ENCODE results near the gene UNC5C.

The UNC5C gene

DNA sequence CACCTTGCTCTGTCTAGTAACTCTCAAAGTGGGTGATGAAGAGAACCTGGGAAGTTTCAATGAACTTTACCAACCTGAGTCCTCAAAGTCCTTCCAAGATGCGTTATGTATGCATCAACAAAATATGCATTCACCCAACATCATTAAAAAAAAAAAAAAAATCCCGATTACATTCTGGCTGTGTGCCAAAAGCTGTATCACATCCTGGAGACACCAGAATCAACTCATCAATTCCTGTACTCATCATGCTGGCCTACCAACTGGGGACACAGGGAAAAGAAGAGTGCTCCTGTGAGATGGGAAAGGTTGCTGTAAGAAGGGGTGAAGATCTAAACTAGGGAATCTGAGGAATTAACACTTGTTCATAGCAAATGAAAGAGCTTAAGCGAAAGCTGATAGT lies 16.5 kb downstream of the UNC5C start:
- Histone ChIP-seq H3K4me3 (ENCODE audit: low read depth, low read length) (no peak overlapping the region), H3K9me3 (no peaks in the 10 kb centered on the region), H3K4me1 (peaks cover 34% of the 10 kb centered on the region), H3K27me3 (no peaks in the 10 kb centered on the region), H3K36me3 (peaks cover 3% of the 10 kb centered on the region; the same call in 1 of the 2 replicates)
- TF ChIP-seq, protein P1, sequence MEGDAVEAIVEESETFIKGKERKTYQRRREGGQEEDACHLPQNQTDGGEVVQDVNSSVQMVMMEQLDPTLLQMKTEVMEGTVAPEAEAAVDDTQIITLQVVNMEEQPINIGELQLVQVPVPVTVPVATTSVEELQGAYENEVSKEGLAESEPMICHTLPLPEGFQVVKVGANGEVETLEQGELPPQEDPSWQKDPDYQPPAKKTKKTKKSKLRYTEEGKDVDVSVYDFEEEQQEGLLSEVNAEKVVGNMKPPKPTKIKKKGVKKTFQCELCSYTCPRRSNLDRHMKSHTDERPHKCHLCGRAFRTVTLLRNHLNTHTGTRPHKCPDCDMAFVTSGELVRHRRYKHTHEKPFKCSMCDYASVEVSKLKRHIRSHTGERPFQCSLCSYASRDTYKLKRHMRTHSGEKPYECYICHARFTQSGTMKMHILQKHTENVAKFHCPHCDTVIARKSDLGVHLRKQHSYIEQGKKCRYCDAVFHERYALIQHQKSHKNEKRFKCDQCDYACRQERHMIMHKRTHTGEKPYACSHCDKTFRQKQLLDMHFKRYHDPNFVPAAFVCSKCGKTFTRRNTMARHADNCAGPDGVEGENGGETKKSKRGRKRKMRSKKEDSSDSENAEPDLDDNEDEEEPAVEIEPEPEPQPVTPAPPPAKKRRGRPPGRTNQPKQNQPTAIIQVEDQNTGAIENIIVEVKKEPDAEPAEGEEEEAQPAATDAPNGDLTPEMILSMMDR (IDR thresholded peaks at IDR 0.05; ENCODE audit: low read depth, low read length): no peak
- no peak for DNase-seq

- no peaks in the 10 kb centered on the region for H3K27me3 ChIP-seq
- H3K36me3 ChIP-seq: peaks cover 3% of the 10 kb centered on the region; the same call in 1 of the 2 replicates
- H3K9me3 ChIP-seq: no peaks in the 10 kb centered on the region
- H3K4me3 ChIP-seq (ENCODE audit: low read depth, low read length): no peak overlapping the region
- peaks cover 40% of the 10 kb centered on the region for H3K4me1 ChIP-seq
- TF ChIP-seq, protein P1 (IDR thresholded peaks at IDR 0.05; ENCODE audit: low read depth, low read length): no peak
- peak; percentile 50 for DNase-seq
Observed at GRCh38 chr4:95531141-95531540, 17.6 kb downstream of the UNC5C start.

DNA sequence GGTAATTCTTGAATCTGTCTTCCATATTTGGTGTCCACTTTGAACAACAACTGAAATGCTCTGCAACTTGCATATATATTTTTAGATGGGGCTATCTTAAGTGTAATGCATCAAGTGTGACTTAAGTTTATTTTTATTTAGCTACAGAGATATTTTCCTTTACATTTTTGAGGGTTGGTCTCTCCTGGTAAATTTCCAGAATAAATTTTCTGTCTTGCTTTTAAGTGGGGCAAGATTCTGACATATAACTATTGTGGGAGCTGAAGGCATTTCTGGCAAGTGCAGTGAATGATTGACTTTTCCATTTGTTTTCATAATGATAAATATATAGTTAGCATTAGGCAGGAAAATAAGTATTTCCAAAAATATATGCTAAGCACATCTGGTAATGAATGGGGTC lies 18.8 kb downstream of the UNC5C start:
- Histone ChIP-seq H3K27me3 (no peaks in the 10 kb centered on the region), H3K4me1 (peaks cover 46% of the 10 kb centered on the region), H3K9me3 (no peaks in the 10 kb centered on the region), H3K4me3 (ENCODE audit: low read depth, low read length) (no peak overlapping the region), H3K36me3 (peaks cover 3% of the 10 kb centered on the region; the same call in 1 of the 2 replicates)
- TF ChIP-seq, protein P1 (IDR thresholded peaks at IDR 0.05; ENCODE audit: low read depth, low read length): no peak
- no peak for DNase-seq

GRCh38 chr4:95528388-95528948 lies 20.3 kb downstream of the UNC5C start:
- H3K27me3 ChIP-seq: no peaks in the 10 kb centered on the region
- peaks cover 51% of the 10 kb centered on the region for H3K4me1 ChIP-seq
- no peaks in the 10 kb centered on the region for H3K9me3 ChIP-seq
- H3K4me3 ChIP-seq (ENCODE audit: low read depth, low read length): no peak overlapping the region
- peaks cover 3% of the 10 kb centered on the region; the same call in 1 of the 2 replicates for H3K36me3 ChIP-seq
- TF ChIP-seq, protein P1 (IDR thresholded peaks at IDR 0.05; ENCODE audit: low read depth, low read length): no peak
- no peak for DNase-seq

DNA sequence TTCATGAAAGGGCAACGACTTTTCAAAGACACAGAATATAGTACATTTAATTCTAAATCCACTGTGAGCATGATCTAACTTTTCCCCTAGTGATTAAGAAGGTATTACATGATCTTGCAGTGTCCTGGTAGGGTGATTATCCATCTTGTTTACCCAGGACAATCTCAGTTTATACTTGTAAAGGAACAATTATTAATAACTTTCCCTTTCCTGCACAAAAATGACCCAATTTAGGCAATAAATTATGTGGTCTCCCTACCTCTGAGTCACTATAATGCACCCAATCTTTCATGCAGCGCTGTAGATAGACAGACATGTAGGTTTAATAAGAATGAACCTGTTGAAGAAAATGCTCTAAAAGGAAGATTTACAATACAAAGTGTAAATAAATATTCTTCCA lies 22.7 kb downstream of the UNC5C start:
- TF ChIP-seq, protein P1 (IDR thresholded peaks at IDR 0.05; ENCODE audit: low read depth, low read length): no peak
- no peaks in the 10 kb centered on the region for H3K9me3 ChIP-seq

GRCh38 chr4:95524729-95525128 lies 24.0 kb downstream of the UNC5C start:
- H3K9me3 ChIP-seq: no peaks in the 10 kb centered on the region
- DNase-seq: no peak
- peaks cover 8% of the 10 kb centered on the region for H3K36me3 ChIP-seq
- TF ChIP-seq, protein P1 (IDR thresholded peaks at IDR 0.05; ENCODE audit: low read depth, low read length): no peak
- H3K4me3 ChIP-seq (ENCODE audit: low read depth, low read length): peak overlapping the region; percentile 33
- H3K27me3 ChIP-seq: no peaks in the 10 kb centered on the region
- H3K4me1 ChIP-seq: peaks cover 48% of the 10 kb centered on the region

More for the DNA sequence above, 22.7 kb downstream of the UNC5C start:
- Histone ChIP-seq H3K27me3 (no peaks in the 10 kb centered on the region), H3K36me3 (peaks cover 6% of the 10 kb centered on the region), H3K4me1 (peaks cover 48% of the 10 kb centered on the region), H3K4me3 (ENCODE audit: low read depth, low read length) (no peak overlapping the region)
- no peak for DNase-seq

Data from BE2C (cell line).